Measurements from ENCODE around the gene ISM2.

DNA sequence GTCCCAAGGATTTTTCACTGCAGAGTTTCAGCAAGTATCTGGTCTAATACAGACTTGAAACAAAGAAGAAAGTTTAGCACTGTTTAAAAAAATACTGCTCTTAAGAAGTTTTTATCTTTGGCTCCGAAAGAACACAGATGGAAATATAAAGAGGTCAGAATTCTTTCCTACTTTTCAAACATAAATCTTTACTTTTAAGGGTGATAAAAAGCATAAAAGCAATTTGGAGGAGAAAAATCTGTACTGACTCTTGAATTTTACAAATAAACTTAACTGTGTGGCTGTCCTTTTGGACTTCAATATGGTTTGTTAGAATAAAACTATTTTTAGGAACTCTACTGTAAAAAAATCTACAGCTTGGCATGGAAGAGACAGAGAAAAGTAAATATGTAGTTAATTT is 27.6 kb upstream of the ISM2 start:
- TF ChIP-seq JUND (IDR thresholded peaks at IDR 0.05; ENCODE audit: low read depth, low read length) (no peak), EZH2 (IDR thresholded peaks at IDR 0.05; ENCODE audit: borderline replicate concordance, control insufficient read depth, low read depth, low read length) (no peak), ZNF274 (IDR thresholded peaks at IDR 0.05; ENCODE audit: insufficient read depth, insufficient read length) (no peak), SPI1 (IDR thresholded peaks at IDR 0.05; ENCODE audit: borderline replicate concordance, insufficient read depth, low read depth, low read length) (no peak)
- TF ChIP-seq, protein P1, sequence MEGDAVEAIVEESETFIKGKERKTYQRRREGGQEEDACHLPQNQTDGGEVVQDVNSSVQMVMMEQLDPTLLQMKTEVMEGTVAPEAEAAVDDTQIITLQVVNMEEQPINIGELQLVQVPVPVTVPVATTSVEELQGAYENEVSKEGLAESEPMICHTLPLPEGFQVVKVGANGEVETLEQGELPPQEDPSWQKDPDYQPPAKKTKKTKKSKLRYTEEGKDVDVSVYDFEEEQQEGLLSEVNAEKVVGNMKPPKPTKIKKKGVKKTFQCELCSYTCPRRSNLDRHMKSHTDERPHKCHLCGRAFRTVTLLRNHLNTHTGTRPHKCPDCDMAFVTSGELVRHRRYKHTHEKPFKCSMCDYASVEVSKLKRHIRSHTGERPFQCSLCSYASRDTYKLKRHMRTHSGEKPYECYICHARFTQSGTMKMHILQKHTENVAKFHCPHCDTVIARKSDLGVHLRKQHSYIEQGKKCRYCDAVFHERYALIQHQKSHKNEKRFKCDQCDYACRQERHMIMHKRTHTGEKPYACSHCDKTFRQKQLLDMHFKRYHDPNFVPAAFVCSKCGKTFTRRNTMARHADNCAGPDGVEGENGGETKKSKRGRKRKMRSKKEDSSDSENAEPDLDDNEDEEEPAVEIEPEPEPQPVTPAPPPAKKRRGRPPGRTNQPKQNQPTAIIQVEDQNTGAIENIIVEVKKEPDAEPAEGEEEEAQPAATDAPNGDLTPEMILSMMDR (IDR thresholded peaks at IDR 0.05 in 2 of 3, conservative IDR thresholded peaks at IDR 0.05 in 1 of 3; ENCODE audit: control insufficient read depth in 2 of 3, extremely low read depth in 1 of 3, insufficient read depth in 1 of 3, low read depth in 3 of 3, low read length in 3 of 3) = no peak
- TF ChIP-seq, protein P2, sequence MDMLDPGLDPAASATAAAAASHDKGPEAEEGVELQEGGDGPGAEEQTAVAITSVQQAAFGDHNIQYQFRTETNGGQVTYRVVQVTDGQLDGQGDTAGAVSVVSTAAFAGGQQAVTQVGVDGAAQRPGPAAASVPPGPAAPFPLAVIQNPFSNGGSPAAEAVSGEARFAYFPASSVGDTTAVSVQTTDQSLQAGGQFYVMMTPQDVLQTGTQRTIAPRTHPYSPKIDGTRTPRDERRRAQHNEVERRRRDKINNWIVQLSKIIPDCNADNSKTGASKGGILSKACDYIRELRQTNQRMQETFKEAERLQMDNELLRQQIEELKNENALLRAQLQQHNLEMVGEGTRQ (IDR thresholded peaks at IDR 0.05; ENCODE audit: borderline replicate concordance, low read depth, low read length) = no peak
